Peyer's patch (tissue), 4 donors: ENCODE results near the gene CCDC6. TPM values are rescaled to one million over a fixed set of nuclear protein-coding genes. Genes with fewer than 3 reads are reported as not detected.

Experiments used
- DNase-seq, 3 donors: peaks; one replicate each; pipeline ENCODE4 v3.0.0-alpha.2; 2017 to 2019
- H3K27ac ChIP-seq, 4 donors: fragments of 200-600 bp; sonication (generic); one replicate each; pipeline ENCODE4 v1.5.1; 2016 to 2019
- H3K27me3 ChIP-seq, 2 donors: fragments of 200-600 bp; sonication (generic); one replicate each; pipeline ENCODE4 v1.5.1; 2019
- H3K36me3 ChIP-seq, 3 donors: fragments of 200-600 bp; sonication (generic); one replicate each; pipeline ENCODE4 v1.5.1; 2016 to 2019
- H3K4me1 ChIP-seq, 4 donors: fragments of 200-600 bp; sonication (generic); one replicate each; pipeline ENCODE4 v1.5.1; 2016 to 2019
- H3K4me3 ChIP-seq, 4 donors: fragments of 200-600 bp; sonication (generic); 1 replicate in 3 of 4; 2 replicates in 1 of 4; pipeline ENCODE4 v1.5.1; 2016 to 2019; ENCODE audit warnings: mild to moderate bottlenecking in 1 of 4
- H3K9me3 ChIP-seq, 4 donors: fragments of 200-600 bp; sonication (generic); one replicate each; pipeline ENCODE4 v1.5.1; 2016 to 2019; ENCODE audit warnings: mild to moderate bottlenecking in 1 of 4
- CTCF ChIP-seq, 6 experiments: fragments of 450-650 bp in 4 of 6; fragments of 200-600 bp in 2 of 6; sonication (generic) in 1 of 6; IDR thresholded peaks; one replicate each; pipeline ENCODE4 v1.5.1; 2017 to 2019; ENCODE audit warnings: antibody characterized with exemption in 6 of 6, mild to moderate bottlenecking in 3 of 6, moderate library complexity in 1 of 6
- POLR2A ChIP-seq, 2 donors: fragments of 450-650 bp; IDR thresholded peaks; one replicate each; pipeline ENCODE4 v1.5.1; 2017; ENCODE audit warnings: antibody characterized with exemption in 2 of 2, mild to moderate bottlenecking in 2 of 2, moderate library complexity in 2 of 2
- total RNA-seq, 4 donors: library from RNA; depleted of rRNA; stranded (reverse); fragments of >200 nt; gene quantifications; one replicate each; pipeline ENCODE4 v1.1.0, GENCODE V29; 2016

The CCDC6 gene
- total RNA-seq, 4 donors from 2014 or later, result 41.8 to 49.6 (median 48.6) TPM

GRCh38 chr10:59770689-59771088 lies 135.7 kb downstream of the CCDC6 start:
- no peaks in the 10 kb centered on the region for H3K27me3 ChIP-seq
- H3K36me3 ChIP-seq, result no peaks in the 10 kb centered on the region
- H3K4me1 ChIP-seq, result no peaks in the 10 kb centered on the region
- TF ChIP-seq CTCF (IDR thresholded peaks at IDR 0.05) (no peak), POLR2A (IDR thresholded peaks at IDR 0.05) (no peak)
- DNase-seq, result no peak
- H3K9me3 ChIP-seq, result no peaks in the 10 kb centered on the region
- no peak overlapping the region for H3K27ac ChIP-seq
- H3K4me3 ChIP-seq, result no peak overlapping the region

GRCh38 chr10:59762505-59762904 lies 143.9 kb downstream of the CCDC6 start:
- no peaks in the 10 kb centered on the region for H3K9me3 ChIP-seq
- no peak for TF ChIP-seq POLR2A (IDR thresholded peaks at IDR 0.05)
- no peak for TF ChIP-seq CTCF (IDR thresholded peaks at IDR 0.05)

GRCh38 chr10:59757966-59758365 lies 148.4 kb downstream of the CCDC6 start:
- Histone ChIP-seq H3K4me1 (no peaks in the 10 kb centered on the region), H3K9me3 (no peaks in the 10 kb centered on the region), H3K27me3 (no peaks in the 10 kb centered on the region), H3K4me3 (no peak overlapping the region), H3K36me3 (no peaks in the 10 kb centered on the region), H3K27ac (no peak overlapping the region)
- TF ChIP-seq POLR2A (IDR thresholded peaks at IDR 0.05) (no peak), CTCF (IDR thresholded peaks at IDR 0.05) (no peak)
- no peak for DNase-seq

More at GRCh38 chr10:59762505-59762904, 143.9 kb downstream of the CCDC6 start:
- Histone ChIP-seq H3K36me3 (no peaks in the 10 kb centered on the region), H3K27ac (no peak overlapping the region), H3K27me3 (no peaks in the 10 kb centered on the region), H3K4me1 (no peaks in the 10 kb centered on the region), H3K4me3 (no peak overlapping the region)
- no peak for DNase-seq

GRCh38 chr10:59754951-59755350 lies 151.4 kb downstream of the CCDC6 start:
- DNase-seq, result no peak
- TF ChIP-seq POLR2A (IDR thresholded peaks at IDR 0.05) (no peak), CTCF (IDR thresholded peaks at IDR 0.05) (no peak)
- Histone ChIP-seq H3K27ac (no peak overlapping the region), H3K27me3 (no peaks in the 10 kb centered on the region), H3K9me3 (no peaks in the 10 kb centered on the region), H3K4me1 (no peaks in the 10 kb centered on the region), H3K4me3 (no peak overlapping the region), H3K36me3 (no peaks in the 10 kb centered on the region)

- TF ChIP-seq CTCF (IDR thresholded peaks at IDR 0.05) (no peak), POLR2A (IDR thresholded peaks at IDR 0.05) (no peak)
- H3K4me1 ChIP-seq, result no peaks in the 10 kb centered on the region
- no peaks in the 10 kb centered on the region for H3K36me3 ChIP-seq
- no peak within 1 kb of the TSS for H3K27ac ChIP-seq
- no peaks in the 10 kb centered on the region for H3K27me3 ChIP-seq
- no peak for DNase-seq
- H3K9me3 ChIP-seq, result no peaks in the 10 kb centered on the region
- H3K4me3 ChIP-seq, result no peak within 1 kb of the TSS
These were observed 153.1 kb downstream of the CCDC6 start, which contains the start of gene MRLN for GRCh38 chr10:59753267-59753666. Gene MRLN, minus strand, starts transcription at chr10:59753455.
